Middle frontal gyrus (tissue), 1 donor: ENCODE measurements around the gene SLC25A52.
"Not testable (repeated sequence)": the region's sequence is repeated elsewhere in the genome, so short reads cannot be mapped to it uniquely, and the experiment has no call there.

Experiments
- DNase-seq: peaks from one replicate; pipeline ENCODE4 v3.0.0-alpha.2; 2015; ENCODE audit warnings: low spot score; ENCODE audit errors: extremely low spot score

Gene SLC25A52

GRCh38 chr18:31741097-31741735, 19.5 kb downstream of the SLC25A52 start:
- no peak for DNase-seq

GRCh38 chr18:31740180-31740579, 20.5 kb downstream of the SLC25A52 start:
- DNase-seq: no peak

- no peak for DNase-seq
These were observed 21.0 kb downstream of the SLC25A52 start for GRCh38 chr18:31739651-31740050.

GRCh38 chr18:31738460-31739407, 21.9 kb downstream of the SLC25A52 start:
- no peak for DNase-seq

- DNase-seq: no peak
These were observed 24.1 kb downstream of the SLC25A52 start for GRCh38 chr18:31736630-31737029.

- no peak for DNase-seq
These were observed 29.1 kb downstream of the SLC25A52 start for GRCh38 chr18:31731628-31732027.

GRCh38 chr18:31729196-31729595, 31.5 kb downstream of the SLC25A52 start:
- not testable (repeated sequence) for DNase-seq

GRCh38 chr18:31723990-31724711, 36.5 kb downstream of the SLC25A52 start:
- DNase-seq: no peak

GRCh38 chr18:31723639-31723989, 37.1 kb downstream of the SLC25A52 start:
- DNase-seq: no peak

- DNase-seq: peak; percentile 66
These were observed 38.2 kb downstream of the SLC25A52 start for GRCh38 chr18:31722369-31722957.

- DNase-seq: no peak
These were observed 39.1 kb downstream of the SLC25A52 start for GRCh38 chr18:31721601-31722000.

- DNase-seq: no peak
These were observed 39.8 kb downstream of the SLC25A52 start for GRCh38 chr18:31720867-31721266.

GRCh38 chr18:31719363-31720006, 41.2 kb downstream of the SLC25A52 start:
- no peak for DNase-seq

- no peak for DNase-seq
These were observed 42.3 kb downstream of the SLC25A52 start for GRCh38 chr18:31718386-31718785.

- DNase-seq: no peak
These were observed 44.3 kb downstream of the SLC25A52 start for GRCh38 chr18:31716362-31716761.

GRCh38 chr18:31711365-31712172, 49.1 kb downstream of the SLC25A52 start:
- no peak for DNase-seq

- no peak for DNase-seq
These were observed 49.9 kb downstream of the SLC25A52 start for GRCh38 chr18:31710826-31711225.
